Mucosa of rectum (tissue), 2 donors: ENCODE measurements around the gene UBA1.
A peak's percentile ranks its signal among the peaks of the same experiment; 100 is the strongest.

ENCODE experiments used
- H3K27ac ChIP-seq, 2 donors: one replicate each; pipeline ENCODE4 v1.7.0; 2013; ENCODE audit warnings: inconsistent platforms in 2 of 2, low read depth in 2 of 2, low read length in 2 of 2
- H3K27me3 ChIP-seq, 2 donors: one replicate each; pipeline ENCODE4 v1.7.0; 2013; ENCODE audit warnings: low read length in 2 of 2; ENCODE audit not compliant: control insufficient read depth in 2 of 2, insufficient read depth in 2 of 2
- H3K36me3 ChIP-seq, 2 donors: one replicate each; pipeline ENCODE4 v1.7.0; 2013; ENCODE audit warnings: low read length in 2 of 2; ENCODE audit not compliant: control insufficient read depth in 2 of 2, insufficient read depth in 2 of 2
- H3K4me1 ChIP-seq, 2 donors: one replicate each; pipeline ENCODE4 v1.7.0; 2013; ENCODE audit warnings: low read length in 2 of 2, mild to moderate bottlenecking in 1 of 2; ENCODE audit not compliant: control insufficient read depth in 2 of 2, insufficient read depth in 2 of 2
- H3K4me3 ChIP-seq, 2 donors: one replicate each; pipeline ENCODE4 v1.7.0; 2013; ENCODE audit warnings: low read length in 2 of 2
- H3K9ac ChIP-seq, 2 donors: one replicate each; pipeline ENCODE4 v1.7.0; 2013; ENCODE audit warnings: low read length in 2 of 2, low read depth in 1 of 2, mild to moderate bottlenecking in 1 of 2
- H3K9me3 ChIP-seq, 2 donors: one replicate each; pipeline ENCODE4 v1.7.0; 2013; ENCODE audit warnings: low read length in 2 of 2; ENCODE audit not compliant: control insufficient read depth in 2 of 2
- donor health status: healthy.
- donor health status: Normal muscosa, but diverticular disease.

Gene UBA1

DNA sequence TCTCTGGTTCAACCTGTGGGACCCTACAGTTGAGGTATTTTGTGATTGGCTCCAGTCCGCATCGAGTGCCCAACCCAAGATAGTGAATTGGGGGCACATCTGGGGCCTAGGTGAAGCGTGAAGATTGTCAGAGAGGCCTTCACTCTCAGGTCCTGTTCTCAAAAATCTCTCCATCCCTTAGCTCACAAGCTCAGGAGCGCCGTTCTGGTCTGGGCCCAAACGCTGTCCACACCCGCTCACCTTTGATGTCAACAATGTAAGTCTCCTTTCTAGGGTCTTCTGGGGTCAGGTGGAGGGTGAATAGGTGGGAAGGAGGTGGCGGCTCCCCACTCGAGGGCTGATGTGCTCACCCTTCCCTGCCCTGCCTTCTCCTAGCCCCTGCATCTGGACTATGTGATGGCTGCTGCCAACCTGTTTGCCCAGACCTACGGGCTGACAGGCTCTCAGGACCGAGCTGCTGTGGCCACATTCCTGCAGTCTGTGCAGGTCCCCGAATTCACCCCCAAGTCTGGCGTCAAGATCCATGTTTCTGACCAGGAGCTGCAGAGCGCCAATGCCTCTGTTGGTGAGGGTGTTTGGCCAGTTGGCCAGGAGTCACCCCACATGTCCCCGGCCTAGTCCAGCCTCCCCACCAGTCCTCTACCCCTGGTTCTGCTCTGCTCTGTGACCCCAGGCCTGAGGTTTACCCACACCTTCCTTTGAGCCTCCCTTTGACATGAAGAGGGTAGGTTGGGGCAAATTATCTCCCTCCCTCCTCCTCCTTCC, 17.2 kb downstream of the UBA1 start:
- H3K27ac ChIP-seq = no peak overlapping the region
- H3K36me3 ChIP-seq = peaks cover 85 to 92% of the 10 kb centered on the region in 2 donors
- H3K4me1 ChIP-seq = no peaks in the 10 kb centered on the region
- H3K27me3 ChIP-seq = peaks cover 0 to 3% of the 10 kb centered on the region in 2 donors
- H3K9ac ChIP-seq = no peak overlapping the region
- H3K9me3 ChIP-seq = no peaks in the 10 kb centered on the region
- no peak overlapping the region for H3K4me3 ChIP-seq

DNA sequence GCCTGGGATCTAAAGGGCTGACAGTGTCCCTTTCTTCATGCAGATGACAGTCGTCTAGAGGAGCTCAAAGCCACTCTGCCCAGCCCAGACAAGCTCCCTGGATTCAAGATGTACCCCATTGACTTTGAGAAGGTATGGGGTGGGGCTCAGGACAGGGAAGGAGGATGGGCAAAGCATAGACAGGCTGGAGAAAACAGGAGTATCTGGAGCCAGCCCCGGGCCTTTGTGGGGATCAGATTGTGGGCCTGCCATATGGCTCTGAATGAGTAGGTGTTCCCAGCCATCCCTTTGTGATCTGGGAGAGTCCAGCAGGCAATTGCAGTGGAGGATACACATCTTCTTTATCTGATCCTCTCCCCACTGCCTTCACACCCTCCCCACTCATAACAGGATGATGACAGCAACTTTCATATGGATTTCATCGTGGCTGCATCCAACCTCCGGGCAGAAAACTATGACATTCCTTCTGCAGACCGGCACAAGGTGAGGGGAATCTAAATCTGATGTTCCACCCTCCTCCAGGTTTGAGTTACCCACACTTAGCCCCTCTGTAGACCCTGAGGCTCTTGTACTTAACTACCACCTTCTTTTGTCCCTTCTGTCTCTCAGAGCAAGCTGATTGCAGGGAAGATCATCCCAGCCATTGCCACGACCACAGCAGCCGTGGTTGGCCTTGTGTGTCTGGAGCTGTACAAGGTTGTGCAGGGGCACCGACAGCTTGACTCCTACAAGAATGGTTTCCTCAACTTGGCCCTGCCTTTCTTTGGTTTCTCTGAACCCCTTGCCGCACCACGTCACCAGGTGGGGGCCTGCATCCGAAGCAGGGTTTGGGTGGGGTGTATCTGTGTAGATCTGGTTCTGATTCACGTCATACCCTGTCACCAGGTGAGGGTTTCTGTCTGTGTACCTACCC, 19.0 kb downstream of the UBA1 start:
- H3K36me3 ChIP-seq = peaks cover 77 to 79% of the 10 kb centered on the region in 2 donors
- H3K27ac ChIP-seq = no peak overlapping the region
- no peak overlapping the region for H3K9ac ChIP-seq

DNA sequence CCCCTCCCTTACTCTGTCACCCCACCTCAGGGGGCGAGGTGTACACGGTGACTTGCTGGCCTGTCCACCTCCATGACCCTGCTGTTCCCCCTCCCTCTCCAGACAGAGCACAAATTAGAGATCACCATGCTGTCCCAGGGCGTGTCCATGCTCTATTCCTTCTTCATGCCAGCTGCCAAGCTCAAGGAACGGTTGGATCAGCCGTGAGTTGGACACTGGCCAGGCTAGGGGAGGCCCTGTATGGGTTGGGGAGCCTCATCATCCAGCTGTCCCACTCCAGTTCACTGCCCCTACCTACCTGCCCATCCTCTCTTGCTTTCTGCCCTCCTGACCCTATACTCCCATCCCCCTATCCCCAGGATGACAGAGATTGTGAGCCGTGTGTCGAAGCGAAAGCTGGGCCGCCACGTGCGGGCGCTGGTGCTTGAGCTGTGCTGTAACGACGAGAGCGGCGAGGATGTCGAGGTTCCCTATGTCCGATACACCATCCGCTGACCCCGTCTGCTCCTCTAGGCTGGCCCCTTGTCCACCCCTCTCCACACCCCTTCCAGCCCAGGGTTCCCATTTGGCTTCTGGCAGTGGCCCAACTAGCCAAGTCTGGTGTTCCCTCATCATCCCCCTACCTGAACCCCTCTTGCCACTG, 20.9 kb downstream of the UBA1 start:
- Histone ChIP-seq H3K27ac (no peak overlapping the region), H3K27me3 (peaks cover 0 to 3% of the 10 kb centered on the region in 2 donors), H3K9me3 (no peaks in the 10 kb centered on the region), H3K36me3 (peaks cover 64 to 65% of the 10 kb centered on the region in 2 donors), H3K4me1 (peaks cover 15 to 16% of the 10 kb centered on the region in 2 donors), H3K9ac (no peak overlapping the region), H3K4me3 (no peak overlapping the region)

More for the DNA sequence above, 19.0 kb downstream of the UBA1 start:
- Histone ChIP-seq H3K4me1 (peaks cover 12% of the 10 kb centered on the region in 2 donors), H3K9me3 (no peaks in the 10 kb centered on the region), H3K4me3 (no peak overlapping the region), H3K27me3 (peaks cover 0 to 3% of the 10 kb centered on the region in 2 donors)

DNA sequence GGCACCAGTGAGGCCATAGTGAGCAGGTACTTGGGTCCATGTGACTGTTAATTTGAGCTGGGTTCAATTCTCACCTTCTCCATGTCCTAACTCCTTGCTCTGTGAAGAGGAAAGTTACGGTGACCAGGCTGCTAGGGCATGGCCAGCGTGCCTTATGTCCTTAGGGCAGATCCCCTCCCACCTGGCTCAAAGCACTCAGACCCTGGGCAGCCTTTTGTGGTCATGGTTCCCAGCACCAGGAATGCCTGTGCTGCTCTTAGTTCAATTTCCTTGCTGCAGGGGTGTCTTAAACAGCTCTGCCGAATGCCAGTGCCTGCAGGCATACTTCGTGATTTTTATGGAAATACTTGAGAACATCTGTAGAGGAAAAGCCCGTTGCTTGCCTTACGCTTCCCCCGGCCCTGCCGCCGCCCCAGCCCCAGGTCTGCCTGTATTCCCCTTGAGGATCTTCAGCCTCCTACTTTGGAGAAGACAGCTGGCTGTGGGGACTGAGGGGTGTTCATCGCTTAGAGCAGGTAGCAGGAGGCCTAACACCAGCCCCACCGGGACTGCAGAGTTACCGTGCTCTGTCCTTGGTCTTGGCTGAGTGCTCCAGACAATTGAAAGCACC, 21.8 kb downstream of the UBA1 start:
- Histone ChIP-seq H3K36me3 (peaks cover 56% of the 10 kb centered on the region in 2 donors), H3K9me3 (no peaks in the 10 kb centered on the region), H3K4me1 (peaks cover 21 to 24% of the 10 kb centered on the region in 2 donors), H3K27ac (no peak overlapping the region), H3K27me3 (peaks cover 0 to 3% of the 10 kb centered on the region in 2 donors), H3K9ac (no peak overlapping the region), H3K4me3 (no peak overlapping the region)

DNA sequence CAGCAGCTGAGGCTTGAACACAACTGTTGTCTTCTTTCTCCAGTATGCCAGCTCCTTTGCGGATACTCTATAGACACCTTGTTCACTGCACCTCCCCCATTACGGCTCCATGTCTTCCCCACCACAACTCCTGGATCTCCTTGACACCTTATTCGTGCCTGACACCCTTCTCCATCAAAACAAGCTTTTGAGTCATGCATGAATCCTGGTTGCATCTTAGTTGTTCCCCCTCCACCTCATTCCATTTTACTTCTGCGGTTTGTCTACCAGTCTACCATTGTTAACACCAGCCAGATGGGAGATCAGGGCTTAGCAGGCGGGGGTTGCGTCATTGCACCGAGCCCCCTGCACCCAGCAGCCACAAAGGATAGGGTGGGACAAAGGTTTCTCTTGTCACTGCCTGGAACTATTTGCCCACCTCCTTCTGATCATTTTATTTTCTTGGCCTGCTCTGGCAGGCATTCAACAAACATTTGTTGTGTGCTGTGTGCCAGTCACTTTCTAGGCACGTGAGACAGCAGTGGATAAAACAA, 22.8 kb downstream of the UBA1 start:
- Histone ChIP-seq H3K4me3 (no peak overlapping the region), H3K9me3 (no peaks in the 10 kb centered on the region), H3K9ac (no peak overlapping the region), H3K36me3 (peaks cover 45 to 46% of the 10 kb centered on the region in 2 donors), H3K27me3 (no peaks in the 10 kb centered on the region), H3K27ac (peak overlapping the region; percentile 87 to 93), H3K4me1 (peaks cover 21 to 30% of the 10 kb centered on the region in 2 donors)

DNA sequence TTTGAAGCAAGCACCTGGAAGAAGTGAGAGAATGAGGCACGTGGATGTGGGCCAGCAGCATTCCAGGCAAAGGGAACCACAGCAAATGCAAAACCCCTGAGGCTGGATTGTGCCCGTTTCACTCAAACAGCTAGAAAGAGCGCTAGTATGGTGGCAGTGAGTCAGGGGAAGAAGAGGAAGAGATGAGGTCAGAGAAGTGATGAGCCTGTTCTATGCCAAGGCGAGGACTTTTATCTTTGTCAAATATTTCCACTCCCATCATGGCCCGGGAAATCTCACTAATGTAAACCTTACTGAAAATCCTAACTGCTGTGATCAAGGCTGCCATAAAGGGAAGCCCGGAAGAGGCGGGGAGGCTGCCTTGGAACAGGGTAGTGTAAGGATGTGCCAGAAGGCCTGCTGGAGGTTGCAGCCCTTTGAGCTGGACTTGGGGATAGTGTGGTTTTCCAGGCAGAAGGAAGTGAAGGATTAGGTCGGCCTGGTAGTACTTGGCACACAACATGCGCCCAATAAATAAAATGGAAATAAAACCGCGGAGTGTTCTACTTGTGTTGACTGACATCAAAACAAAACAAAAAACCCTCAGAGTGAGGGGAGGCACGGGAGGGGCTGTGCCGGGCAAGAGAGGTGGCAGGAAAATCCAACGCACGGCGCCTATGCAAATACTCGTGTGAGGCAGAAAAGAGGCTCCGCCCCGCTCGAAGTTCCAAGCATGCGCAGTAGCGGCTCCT, 23.7 kb downstream of the UBA1 start:
- Histone ChIP-seq H3K4me3 (peak overlapping the region; percentile 84 to 91), H3K9me3 (no peaks in the 10 kb centered on the region), H3K9ac (peak overlapping the region; percentile 54 to 64), H3K36me3 (peaks cover 37 to 39% of the 10 kb centered on the region in 2 donors), H3K27ac (peak overlapping the region; percentile 87 to 93), H3K4me1 (peaks cover 21 to 30% of the 10 kb centered on the region in 2 donors), H3K27me3 (no peaks in the 10 kb centered on the region)

DNA sequence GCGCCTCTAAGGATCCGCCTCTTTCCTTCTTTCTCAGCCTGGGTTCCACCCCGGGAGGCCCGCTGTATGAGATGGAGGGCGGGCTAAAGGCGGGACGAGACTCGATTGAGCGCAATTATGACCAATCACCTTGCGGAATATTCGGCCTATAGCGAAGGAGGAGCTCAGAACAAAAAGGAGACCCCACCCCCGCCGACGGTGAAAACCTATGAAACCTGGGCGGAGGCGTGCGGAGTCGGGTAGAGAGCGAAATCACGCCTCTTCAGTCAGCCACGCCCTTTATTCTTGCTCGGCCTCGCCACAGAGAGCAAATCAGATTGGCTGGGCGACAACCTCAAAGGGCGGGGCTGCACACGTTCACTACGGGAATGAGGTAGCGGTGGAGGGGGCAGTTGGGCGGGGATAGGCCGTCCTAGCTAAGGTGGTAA, 24.2 kb downstream of the UBA1 start:
- Histone ChIP-seq H3K4me1 (peaks cover 21 to 30% of the 10 kb centered on the region in 2 donors), H3K9me3 (no peaks in the 10 kb centered on the region), H3K27ac (peak overlapping the region; percentile 87 to 93), H3K36me3 (peaks cover 31 to 34% of the 10 kb centered on the region in 2 donors), H3K27me3 (no peaks in the 10 kb centered on the region), H3K4me3 (peak overlapping the region; percentile 84 to 91), H3K9ac (peak overlapping the region; percentile 78 to 88)

DNA sequence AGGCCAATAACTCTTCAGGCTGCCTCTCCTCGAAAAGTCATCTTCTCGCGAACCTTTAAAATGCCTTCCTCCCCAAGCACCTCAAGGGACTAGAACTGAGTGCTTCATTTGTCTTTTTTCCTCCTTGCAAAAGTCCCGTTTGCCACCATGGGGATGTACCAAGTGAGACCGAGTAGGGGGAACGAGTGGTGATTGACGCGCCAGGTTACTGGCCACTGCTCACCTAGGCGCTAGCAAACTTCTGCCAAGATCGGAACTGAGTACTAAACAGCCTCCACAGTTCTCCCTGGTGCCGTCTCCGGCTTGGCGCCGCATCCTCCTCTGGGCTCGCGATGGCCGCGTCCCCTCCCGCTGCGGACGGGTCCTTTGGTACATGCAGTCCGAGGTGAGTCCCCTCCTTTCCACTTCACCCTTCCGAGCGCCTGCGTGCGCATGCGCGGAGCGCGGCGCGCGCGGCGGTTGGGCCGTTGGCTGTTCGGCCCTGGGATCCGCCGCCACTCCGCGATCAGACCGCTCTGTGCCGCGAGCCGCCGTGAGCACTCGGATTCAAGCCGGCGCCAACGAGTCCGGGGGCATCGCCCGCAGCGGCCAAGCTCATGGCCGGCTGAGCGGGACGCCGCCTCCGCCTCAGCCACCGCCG, 24.8 kb downstream of the UBA1 start, which contains the start of gene CDK16:
TSS of gene CDK16 (plus strand) at position 402 of the 640 bp plus-strand sequence. CDS start 4,877 bp downstream, outside the sequence.
- H3K4me3 ChIP-seq = peak within 1 kb of the TSS; percentile 84 to 91
- peak within 1 kb of the TSS; percentile 87 to 93 for H3K27ac ChIP-seq

More for the DNA sequence above, 24.8 kb downstream of the UBA1 start, which contains the start of gene CDK16:
- Histone ChIP-seq H3K9ac (peak within 1 kb of the TSS; percentile 78 to 88), H3K4me1 (peaks cover 21 to 30% of the 10 kb centered on the region in 2 donors), H3K9me3 (no peaks in the 10 kb centered on the region), H3K36me3 (peaks cover 33 to 35% of the 10 kb centered on the region in 2 donors), H3K27me3 (no peaks in the 10 kb centered on the region)
